HepG2 (cell line): ENCODE data around the gene LAMP2. TPM values are rescaled to one million over a fixed set of nuclear protein-coding genes. Genes with fewer than 3 reads are reported as not detected.

Source experiments
- AKAP8 ChIP-seq: sonication (generic); formaldehyde crosslinking; IDR thresholded peaks from 2 replicates; pipeline ENCODE4 v1.5.1; 2020; ENCODE audit warnings: mild to moderate bottlenecking, missing genetic modification reagents
- ELF1 ChIP-seq: sonication (generic); formaldehyde crosslinking; IDR thresholded peaks from 2 replicates; pipeline ENCODE4 v1.4.0; 2020; ENCODE audit warnings: missing genetic modification reagents
- HDAC6 ChIP-seq: fragments of 200-600 bp; sonication (generic); IDR thresholded peaks from 2 replicates; pipeline ENCODE4 v1.7.0; 2017; ENCODE audit warnings: mild to moderate bottlenecking, antibody characterized with exemption, low read length, low read depth
- HMG20A ChIP-seq: IDR thresholded peaks from 2 replicates; pipeline ENCODE4 v1.6.1; 2016; ENCODE audit warnings: borderline replicate concordance
- JARID2 ChIP-seq: sonication (generic); formaldehyde crosslinking; IDR thresholded peaks from 2 replicates; pipeline ENCODE4 v1.8.1; 2023; ENCODE audit warnings: missing genetic modification reagents, inconsistent platforms; ENCODE audit not compliant: insufficient replicate concordance
- PHF21A ChIP-seq: sonication (generic); formaldehyde crosslinking; IDR thresholded peaks from 2 replicates; pipeline ENCODE4 v1.5.0; 2020; ENCODE audit warnings: mild to moderate bottlenecking, missing genetic modification reagents
- SRY ChIP-seq: sonication (generic); formaldehyde crosslinking; IDR thresholded peaks from 2 replicates; pipeline ENCODE4 v1.8.0; 2022; ENCODE audit warnings: mild to moderate bottlenecking, missing genetic modification reagents
- ZNF33A ChIP-seq: sonication (generic); formaldehyde crosslinking; IDR thresholded peaks from 2 replicates; pipeline ENCODE4 v1.5.1; 2020; ENCODE audit warnings: missing genetic modification reagents, mild to moderate bottlenecking, moderate library complexity, borderline replicate concordance
- polyA plus RNA-seq, 8 experiments: library from polyadenylated mRNA; depleted of rRNA in 3 of 8; stranded (reverse) in 7 of 8; unstranded in 1 of 8; fragments of >200 nt; fragmentation: Illumina TruSeq in 4 of 8; extraction: Trizol in 4 of 8; gene quantifications; 2 replicates each; pipeline versions ENCODE4 v1.2.1 to v1.2.3, GENCODE V29; 2011 to 2016; ENCODE audit warnings: low read depth in 4 of 8, missing spikeins in 1 of 8, mixed read lengths in 1 of 8; ENCODE audit not compliant: insufficient read depth in 1 of 8
- total RNA-seq, 5 experiments: library from RNA; depleted of rRNA; stranded (reverse); fragments of >200 nt; fragmentation: Illumina TruSeq; extraction: Trizol; gene quantifications; 2 replicates each; pipeline ENCODE4 v1.2.3, GENCODE V29; 2016; ENCODE audit warnings: low read depth in 1 of 5
- TF ChIP-seq, protein P1 (sequence below): sonication (generic); formaldehyde crosslinking; IDR thresholded peaks from one replicate; pipeline ENCODE4 v1.5.1; 2020; ENCODE audit warnings: mild to moderate bottlenecking, missing genetic modification reagents; ENCODE audit errors: not compliant biosample characterization

The LAMP2 gene
- total and polyA plus RNA-seq, 2 of the 13 experiments (the other 11 are each of a cell fraction or from before 2014, with no cell fraction given): 127 to 170 TPM

DNA sequence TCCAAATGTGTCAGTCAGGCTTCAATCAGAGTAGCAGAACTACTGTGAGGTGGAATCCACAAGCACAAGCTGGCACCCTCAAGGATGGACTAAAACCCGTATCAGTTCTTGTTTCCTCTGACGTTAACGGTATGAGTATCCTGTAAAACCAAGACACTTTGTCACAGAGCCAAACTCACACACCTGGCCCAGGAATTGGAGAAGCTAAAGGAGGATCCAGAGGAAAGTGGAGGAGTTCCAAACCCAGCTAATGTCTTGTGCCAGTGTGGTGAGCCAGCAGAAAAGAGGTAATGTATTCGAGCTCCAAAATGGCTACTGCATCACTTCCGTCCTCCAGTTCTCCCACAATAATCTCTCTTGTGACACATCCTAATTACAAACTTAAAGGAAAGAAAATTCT lies 62.5 kb downstream of the LAMP2 start (continued):
- TF ChIP-seq, protein P1, sequence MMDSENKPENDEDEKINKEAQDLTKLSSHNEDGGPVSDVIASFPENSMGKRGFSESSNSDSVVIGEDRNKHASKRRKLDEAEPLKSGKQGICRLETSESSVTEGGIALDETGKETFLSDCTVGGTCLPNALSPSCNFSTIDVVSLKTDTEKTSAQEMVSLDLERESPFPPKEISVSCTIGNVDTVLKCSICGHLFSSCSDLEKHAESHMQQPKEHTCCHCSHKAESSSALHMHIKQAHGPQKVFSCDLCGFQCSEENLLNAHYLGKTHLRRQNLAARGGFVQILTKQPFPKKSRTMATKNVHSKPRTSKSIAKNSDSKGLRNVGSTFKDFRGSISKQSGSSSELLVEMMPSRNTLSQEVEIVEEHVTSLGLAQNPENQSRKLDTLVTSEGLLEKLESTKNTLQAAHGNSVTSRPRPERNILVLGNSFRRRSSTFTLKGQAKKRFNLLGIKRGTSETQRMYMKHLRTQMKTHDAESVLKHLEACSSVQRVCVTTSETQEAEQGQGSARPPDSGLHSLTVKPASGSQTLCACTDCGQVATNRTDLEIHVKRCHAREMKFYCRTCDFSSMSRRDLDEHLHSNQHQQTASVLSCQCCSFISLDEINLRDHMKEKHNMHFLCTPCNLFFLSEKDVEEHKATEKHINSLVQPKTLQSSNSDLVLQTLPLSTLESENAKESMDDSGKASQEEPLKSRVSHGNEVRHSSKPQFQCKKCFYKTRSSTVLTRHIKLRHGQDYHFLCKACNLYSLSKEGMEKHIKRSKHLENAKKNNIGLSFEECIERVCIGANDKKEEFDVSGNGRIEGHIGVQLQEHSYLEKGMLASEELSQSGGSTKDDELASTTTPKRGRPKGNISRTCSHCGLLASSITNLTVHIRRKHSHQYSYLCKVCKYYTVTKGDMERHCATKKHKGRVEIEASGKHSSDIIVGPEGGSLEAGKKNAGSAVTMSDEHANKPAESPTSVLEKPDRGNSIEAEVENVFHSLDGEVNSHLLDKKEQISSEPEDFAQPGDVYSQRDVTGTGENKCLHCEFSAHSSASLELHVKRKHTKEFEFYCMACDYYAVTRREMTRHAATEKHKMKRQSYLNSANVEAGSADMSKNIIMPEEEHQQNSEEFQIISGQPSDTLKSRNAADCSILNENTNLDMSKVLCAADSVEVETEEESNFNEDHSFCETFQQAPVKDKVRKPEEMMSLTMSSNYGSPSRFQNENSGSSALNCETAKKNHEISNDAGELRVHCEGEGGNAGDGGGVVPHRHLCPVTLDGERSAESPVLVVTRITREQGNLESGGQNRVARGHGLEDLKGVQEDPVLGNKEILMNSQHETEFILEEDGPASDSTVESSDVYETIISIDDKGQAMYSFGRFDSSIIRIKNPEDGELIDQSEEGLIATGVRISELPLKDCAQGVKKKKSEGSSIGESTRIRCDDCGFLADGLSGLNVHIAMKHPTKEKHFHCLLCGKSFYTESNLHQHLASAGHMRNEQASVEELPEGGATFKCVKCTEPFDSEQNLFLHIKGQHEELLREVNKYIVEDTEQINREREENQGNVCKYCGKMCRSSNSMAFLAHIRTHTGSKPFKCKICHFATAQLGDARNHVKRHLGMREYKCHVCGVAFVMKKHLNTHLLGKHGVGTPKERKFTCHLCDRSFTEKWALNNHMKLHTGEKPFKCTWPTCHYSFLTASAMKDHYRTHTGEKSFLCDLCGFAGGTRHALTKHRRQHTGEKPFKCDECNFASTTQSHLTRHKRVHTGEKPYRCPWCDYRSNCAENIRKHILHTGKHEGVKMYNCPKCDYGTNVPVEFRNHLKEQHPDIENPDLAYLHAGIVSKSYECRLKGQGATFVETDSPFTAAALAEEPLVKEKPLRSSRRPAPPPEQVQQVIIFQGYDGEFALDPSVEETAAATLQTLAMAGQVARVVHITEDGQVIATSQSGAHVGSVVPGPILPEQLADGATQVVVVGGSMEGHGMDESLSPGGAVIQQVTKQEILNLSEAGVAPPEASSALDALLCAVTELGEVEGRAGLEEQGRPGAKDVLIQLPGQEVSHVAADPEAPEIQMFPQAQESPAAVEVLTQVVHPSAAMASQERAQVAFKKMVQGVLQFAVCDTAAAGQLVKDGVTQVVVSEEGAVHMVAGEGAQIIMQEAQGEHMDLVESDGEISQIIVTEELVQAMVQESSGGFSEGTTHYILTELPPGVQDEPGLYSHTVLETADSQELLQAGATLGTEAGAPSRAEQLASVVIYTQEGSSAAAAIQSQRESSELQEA (CRISPR knock-in tag): no peak
- TF ChIP-seq HMG20A (CRISPR knock-in tag): no peak
- no peak for TF ChIP-seq PHF21A (CRISPR knock-in tag)
- no peak for TF ChIP-seq AKAP8
- TF ChIP-seq JARID2 (CRISPR knock-in tag): no peak
- TF ChIP-seq ELF1 (CRISPR knock-in tag): no peak
- TF ChIP-seq ZNF33A (CRISPR knock-in tag): no peak
- no peak for TF ChIP-seq HDAC6
- no peak for TF ChIP-seq SRY (CRISPR knock-in tag)
